HG03159 (cell line): ENCODE data around the gene FAM240A.
A peak's percentile ranks its signal among the peaks of the same experiment; 100 is the strongest.

ENCODE experiments used
- ATAC-seq: cut with Tn5 transposase; IDR thresholded peaks from one replicate; pipeline ENCODE4 v1.9.1; 2021; ENCODE audit warnings: mild to moderate bottlenecking, moderate library complexity; ENCODE audit not compliant: unreplicated experiment

Gene FAM240A

DNA sequence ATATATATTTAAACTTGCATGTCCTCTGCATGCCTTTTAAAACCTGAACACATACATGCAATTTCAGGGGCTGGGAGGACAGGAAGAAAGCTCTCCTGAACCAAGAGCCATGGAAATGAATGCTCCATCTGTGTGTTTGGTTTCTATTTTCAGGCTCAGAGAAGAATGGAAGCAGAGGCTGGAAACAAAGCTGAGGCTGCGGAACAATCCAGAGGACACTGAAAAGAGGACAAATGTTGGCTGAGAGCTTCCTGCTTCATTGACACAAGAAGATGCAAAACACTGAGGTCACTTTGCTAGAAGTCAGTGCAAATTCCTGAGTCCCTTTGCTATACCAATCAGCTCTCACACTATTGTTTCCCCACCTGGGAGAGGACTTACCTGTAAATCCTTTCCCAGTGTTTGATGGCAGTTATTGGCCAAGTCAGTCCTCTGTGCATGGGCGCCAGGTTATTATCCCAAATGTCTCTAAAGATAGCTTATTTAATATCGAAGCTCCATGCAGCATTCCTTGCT lies 12.7 kb downstream of the FAM240A start:
- ATAC-seq: no peak

DNA sequence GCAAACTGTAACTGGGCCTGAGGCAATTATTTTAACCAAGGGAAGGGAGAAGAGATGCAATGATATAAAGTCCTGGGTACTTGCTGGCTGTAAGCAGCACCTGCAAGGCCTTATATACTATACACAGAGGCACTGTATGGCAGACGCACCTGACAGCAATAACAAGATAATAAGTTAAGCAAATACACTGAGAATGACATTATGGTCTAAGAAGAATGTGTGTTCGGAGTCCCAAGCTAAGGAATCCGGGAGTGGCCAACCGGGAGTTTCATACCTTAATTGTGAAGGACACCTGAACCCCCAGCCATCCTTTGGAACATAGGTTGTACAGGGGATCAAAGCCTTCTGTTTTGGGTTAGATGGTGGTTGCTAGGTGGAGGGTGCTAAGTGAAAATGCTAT lies 13.7 kb downstream of the FAM240A start:
- ATAC-seq: no peak

DNA sequence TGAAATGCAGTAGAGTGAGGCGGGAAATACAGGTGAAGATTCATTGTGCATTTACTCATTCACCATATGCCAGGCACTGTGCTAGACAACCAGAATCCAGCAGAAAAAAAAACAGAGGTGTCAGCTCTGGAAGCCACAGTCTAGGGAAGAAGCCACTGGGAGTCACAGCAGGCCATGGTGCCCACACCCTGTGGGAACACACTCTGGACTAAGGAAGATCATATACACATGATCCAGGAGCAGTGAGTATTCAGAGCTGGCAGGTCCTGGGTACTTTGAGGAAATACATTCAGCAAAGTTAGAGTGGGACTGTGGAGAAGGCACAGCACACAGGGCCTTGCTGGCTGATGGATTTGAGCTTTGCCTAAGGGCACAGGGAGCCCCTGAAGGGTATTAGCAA lies 14.8 kb downstream of the FAM240A start:
- no peak for ATAC-seq

DNA sequence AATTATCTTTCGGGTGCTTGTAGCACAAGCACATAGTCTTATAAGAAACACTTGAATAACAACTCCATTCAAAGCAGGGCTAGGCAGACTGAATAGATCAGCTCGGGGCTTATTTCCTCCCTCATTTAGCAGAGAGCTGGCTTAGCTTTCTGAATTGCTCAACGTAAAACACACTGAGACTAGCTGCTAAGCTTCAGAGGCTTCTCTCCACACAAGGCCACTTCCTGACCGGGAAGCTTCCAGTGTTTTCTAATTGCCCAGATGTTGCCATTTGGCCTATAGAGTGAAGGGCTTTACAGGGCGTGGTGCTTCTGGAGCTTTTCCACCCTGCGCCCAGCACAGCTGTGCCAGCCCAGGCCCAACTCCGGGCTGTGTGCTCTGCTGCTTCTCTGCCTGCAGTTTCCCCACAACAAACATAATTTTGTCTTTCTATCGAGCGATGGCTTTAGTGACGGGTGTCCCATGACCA lies 16.6 kb downstream of the FAM240A start:
- ATAC-seq: no peak

DNA sequence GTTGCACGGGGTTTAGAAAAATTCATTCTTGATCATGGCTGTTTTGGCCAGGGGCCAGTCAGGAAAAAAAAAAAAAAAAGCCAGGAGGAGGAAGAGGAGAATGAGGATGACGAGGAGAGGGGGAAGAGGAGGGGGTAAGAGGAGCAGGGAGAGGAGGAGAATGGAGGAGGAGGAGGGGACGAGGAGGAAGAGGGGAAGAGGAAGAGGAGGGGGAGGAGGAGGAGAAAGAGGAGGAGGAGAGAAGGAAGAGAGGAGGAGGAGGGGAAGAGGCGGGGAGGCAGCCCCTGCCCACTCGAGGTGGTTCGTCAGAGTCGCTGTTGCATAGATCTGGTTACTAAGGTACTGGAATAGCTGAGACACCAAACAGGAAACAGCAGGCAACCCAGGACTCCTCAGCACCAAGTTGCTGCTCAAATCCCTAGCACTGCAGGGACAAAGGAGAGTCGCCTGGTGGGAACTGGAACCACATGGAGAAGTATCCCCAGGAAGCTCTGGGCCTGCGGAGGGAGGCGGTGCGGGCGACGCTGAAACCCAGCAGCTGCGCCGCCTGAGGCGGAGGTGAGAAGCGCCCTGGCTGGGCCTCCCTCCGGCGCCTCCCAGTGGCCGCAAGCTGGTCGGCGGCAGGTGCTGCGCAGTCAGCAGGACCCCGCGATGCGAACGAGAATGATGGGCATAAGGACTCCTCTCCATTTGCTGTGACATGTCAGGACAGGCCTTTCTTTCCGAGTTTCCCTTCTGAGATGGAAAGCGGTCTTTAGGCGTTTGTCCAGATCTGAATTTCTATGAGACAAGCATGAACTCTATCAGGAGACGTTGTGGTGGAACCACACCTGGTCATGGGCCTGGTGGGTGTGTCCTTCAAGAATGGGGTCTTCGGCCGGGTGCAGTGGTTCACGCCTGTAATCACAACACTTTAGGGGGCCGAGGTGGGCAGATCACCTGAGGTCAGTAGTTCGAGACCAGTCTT lies 17.5 kb downstream of the FAM240A start:
- ATAC-seq: peak; percentile 82

DNA sequence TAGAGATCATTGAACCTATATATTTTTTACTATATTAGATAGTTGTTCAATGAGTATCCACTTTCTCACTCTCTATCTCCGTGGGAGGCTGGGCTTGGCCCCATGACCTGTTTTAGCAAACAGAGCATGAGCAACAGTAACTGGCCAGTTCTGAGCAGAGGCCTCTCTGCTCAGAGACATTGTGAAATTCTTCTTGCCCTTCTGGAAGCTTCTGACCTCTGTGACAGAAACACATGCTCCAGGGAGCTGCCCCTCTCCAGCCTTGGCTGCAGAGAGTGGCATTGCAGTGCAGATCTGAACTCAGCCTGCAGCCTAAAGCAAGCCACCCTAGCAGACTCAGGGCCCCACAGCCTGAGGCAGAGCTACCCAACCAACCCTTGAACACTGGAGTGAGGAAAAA lies 20.5 kb downstream of the FAM240A start:
- no peak for ATAC-seq

DNA sequence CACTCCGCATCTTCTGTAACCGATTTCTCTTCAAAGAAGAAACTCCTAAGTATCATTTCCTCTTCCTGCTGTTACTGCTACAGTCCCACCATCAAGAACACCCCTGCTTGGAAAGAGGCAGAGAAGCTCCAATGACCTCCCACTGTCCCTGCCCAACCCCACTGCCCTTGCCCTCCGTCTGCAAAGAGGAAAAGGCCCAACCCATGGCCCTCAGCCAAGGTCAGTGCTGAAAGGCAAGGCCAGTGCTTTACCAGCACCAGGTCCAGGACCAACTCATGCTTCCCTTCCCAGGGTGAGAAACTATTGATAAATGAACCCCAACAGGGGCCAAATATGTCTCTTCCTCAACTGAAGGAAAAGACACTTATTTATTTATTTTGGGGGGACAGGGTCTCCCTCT lies 22.5 kb downstream of the FAM240A start:
- no peak for ATAC-seq

DNA sequence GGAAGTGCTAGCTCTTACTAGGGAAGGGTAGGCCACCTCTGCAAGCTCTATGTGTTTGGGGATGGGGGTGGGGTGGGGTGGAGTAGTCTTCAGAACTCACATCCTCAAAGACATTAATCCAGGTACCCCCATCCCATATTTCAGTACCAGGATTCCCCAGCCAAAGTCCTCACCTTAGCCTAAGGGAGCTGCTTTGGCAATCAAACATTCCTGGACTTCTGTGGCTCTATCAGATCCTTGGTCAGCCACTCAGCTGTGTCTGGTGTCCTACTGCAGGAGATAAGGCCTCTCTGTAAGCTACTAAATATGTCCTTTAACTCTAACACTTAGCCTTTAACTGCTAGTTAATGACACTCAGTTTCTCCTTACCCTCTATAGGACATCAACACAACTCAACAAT lies 26.9 kb downstream of the FAM240A start:
- ATAC-seq: no peak

DNA sequence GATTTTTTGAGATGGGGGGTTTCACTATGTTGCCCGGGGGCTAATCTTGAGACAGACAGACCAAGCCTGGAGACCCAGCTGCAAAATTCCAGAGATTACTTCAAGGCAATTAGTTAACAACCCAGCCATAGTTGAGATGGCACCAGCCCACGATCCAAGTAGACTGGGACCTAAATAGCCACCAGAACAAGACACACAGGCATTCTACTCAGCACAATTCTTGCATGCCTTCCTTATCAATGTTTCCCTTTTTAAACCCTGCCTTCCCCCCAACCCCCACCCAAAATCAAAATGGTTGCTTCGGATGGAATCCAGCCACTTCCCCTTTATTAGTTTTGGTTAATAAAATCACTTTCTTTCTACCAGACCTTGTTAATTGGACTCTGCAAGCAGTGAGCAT lies 28.6 kb downstream of the FAM240A start:
- no peak for ATAC-seq

DNA sequence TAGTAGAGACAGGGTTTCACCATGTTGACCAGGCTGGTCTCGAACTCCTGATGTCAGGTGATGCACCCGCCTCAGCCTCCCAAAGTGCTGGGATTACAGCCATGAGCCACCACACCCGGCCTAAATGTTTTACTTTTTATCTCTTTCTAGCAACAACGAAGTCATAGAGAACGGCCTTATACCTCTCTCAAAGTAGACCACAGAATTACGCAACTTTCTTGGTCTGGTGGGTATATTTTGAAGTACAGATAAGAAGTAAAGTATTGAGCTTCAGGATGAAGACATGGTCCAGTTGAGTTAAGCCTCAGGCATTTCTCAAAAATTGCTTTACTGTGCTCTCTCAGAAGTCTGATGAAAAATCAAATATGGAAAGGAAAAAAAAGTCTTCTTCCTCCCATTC lies 30.6 kb downstream of the FAM240A start:
- no peak for ATAC-seq

DNA sequence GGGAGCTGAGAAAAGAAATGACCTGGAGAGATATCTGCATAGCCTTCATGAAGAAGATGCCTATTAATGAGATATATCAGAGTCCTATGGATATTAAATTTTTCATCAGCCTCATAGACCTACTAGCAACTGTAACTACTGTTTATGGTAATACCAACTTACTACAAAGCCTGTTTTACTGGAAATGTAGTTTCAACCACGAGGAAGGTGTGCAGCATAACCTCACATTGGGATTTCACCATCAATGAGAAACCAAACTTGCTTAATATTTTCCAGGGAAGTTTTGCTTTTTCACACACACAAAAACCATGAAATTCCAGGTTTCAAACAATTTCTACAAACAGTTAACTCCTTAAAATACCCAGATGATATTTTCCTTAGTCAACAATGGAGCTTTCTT lies 31.4 kb downstream of the FAM240A start:
- no peak for ATAC-seq

DNA sequence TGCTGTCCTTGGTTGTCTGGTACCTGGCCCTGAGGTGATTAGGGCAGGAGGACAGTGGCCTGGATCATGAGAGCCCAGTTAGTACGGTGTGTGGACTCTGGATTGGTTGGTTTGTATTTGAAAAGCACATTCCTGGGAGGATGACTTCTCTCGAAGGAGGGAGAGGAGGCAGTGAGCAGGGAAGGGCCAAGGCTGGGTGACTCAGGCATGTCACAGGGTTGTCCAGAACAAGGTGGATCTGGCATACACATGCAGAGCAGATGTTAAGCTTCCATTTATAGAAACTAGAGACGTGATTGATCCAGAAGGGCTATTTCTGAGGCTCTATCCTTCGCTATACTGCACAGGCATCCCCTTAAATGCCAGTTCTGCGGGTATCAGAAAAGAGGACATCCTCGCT lies 34.4 kb downstream of the FAM240A start:
- ATAC-seq: no peak

DNA sequence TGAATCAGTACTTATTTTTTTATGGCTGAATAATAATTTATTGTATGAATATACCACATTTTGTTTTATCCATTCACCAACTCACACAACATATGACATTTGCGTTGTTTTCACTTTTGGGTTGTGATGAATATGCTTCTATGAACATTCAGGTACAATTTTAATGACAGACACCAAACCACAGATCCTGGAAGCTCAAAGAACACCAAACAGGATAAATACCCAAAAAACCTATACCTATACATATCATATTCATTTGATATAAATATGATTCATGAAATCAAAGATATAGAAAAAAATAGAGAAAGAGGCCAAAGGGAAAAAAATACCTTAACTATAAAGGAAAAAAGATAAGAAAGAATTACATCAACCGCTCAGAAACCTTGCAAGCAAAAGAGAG lies 35.8 kb downstream of the FAM240A start:
- ATAC-seq: no peak

DNA sequence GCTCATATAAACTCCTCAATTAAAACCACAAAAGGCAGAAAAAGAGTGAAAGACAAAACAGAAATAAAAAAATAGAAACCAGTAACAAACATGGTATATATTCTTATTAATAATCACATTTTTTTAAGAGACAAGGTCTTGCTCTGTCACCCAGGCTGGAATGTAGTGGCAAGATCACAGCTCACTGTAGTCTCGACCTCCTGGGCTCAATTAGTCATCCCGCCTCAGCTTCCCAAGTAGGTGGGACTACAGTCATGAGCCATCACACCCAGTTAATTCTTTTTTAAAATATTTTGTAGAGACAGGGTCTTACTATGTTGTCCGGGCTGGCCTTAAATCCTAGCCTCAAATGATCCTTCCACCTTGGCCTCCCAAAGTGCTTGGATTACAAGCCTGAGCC lies 37.1 kb downstream of the FAM240A start:
- no peak for ATAC-seq

DNA sequence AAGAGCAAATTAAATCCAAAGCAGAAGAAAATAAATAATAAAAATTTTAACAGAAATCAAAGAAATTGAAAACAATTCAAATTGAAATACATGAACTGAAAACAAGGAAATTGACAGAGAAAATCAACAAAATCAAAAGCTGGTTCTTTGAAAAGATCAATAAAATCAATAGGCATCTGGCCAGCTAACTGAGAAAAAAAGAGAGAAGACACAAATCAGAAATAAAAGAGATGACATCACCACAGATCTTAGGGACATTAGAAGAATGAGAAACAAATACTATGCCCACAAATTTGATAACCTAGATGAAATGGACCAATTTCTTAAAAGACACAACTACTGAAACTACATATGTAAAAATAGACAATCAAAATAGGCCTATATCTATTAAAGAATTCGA lies 38.8 kb downstream of the FAM240A start:
- ATAC-seq: no peak

DNA sequence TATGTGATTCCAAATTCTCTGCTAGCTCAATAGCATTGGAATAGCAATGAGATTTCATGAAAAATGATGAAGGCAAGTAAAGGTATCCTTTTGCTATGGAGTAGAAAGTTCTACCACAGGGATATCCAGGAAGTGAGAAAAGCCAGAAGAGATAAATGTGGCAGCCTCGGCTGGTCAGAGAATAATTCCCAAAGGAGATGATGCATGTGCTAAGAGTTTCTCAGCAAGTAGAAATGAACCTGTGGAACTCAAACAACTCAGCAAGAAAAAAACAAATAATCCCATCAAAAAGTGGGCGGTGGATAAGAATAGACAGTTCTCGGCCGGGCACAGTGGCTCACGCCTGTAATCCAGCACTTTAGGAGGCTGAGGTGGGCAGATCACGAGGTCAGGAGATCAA lies 42.9 kb downstream of the FAM240A start:
- no peak for ATAC-seq

DNA sequence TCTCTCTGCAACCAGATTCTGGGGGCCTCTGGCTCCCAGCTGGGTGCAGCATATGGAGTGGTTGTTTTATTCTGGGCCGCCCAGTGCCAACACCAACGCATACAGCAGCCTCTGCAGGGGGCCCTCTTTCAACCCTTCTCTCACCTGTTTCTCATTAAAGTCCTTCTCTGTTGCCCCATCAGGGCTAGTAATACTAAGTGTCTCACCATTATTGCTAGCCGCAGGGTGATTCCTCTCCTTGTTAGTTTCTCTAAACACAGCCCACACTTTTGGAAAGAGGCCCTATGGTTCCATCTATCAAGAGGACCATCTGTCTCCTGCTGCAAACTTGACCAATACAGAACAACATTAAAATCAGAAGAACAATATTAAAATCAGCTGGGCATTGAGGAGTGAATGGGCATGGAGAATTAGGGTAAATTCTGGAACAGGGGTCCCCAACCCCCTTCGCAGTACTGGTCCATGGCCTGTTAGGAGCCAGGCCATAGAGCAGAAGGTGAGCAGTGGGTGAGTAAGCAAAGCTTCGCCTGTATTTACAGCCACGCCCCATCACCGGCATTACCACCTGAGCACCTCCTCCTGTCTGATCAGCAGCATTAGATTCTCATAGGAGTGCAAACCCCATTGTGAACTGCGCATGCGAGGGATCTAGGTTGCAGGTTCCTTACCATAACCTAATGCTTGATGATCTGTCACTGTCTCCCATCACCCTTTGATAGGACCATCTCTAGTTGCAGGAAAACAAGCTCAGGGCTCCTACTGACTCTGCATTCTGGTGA lies 44.6 kb downstream of the FAM240A start:
- ATAC-seq: no peak

DNA sequence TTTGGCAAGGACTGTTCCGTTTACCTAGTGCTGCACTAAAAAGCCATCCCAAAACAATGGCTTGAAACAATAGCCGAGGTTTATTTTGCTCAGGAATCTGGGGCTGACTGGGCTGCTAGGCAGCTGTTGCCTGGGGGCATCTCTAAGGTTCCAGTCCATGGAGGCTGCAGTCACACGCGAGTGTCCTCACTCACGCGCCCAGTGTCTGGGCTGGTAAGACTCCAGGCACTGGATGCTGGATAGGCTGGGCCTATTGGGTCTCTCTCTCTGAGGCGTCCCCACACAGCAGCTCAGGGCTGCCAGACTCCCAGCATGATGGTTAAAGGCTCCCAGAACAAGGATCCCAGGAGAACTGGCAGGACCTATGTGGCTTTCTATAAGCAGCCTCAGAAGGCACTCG lies 47.0 kb downstream of the FAM240A start:
- ATAC-seq: no peak

DNA sequence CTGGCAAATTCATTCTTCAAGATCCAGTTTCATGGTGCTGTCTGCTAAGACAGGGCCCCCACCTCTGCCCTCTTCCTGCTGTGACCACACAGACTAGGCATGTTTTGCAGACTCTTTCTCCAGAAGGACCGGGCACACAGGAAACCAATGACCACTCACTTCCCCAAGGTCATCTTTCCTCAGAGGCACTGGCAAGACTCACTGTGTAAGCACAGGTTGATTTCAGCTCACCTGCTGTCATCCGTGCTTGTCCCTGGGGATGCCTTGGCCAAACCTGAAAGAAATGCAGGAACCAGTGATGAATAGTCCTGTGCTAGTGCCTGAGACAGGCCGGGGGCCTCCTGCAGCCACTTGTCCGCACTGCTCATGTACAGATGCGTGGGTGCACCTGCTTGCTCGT lies 47.7 kb downstream of the FAM240A start:
- no peak for ATAC-seq

DNA sequence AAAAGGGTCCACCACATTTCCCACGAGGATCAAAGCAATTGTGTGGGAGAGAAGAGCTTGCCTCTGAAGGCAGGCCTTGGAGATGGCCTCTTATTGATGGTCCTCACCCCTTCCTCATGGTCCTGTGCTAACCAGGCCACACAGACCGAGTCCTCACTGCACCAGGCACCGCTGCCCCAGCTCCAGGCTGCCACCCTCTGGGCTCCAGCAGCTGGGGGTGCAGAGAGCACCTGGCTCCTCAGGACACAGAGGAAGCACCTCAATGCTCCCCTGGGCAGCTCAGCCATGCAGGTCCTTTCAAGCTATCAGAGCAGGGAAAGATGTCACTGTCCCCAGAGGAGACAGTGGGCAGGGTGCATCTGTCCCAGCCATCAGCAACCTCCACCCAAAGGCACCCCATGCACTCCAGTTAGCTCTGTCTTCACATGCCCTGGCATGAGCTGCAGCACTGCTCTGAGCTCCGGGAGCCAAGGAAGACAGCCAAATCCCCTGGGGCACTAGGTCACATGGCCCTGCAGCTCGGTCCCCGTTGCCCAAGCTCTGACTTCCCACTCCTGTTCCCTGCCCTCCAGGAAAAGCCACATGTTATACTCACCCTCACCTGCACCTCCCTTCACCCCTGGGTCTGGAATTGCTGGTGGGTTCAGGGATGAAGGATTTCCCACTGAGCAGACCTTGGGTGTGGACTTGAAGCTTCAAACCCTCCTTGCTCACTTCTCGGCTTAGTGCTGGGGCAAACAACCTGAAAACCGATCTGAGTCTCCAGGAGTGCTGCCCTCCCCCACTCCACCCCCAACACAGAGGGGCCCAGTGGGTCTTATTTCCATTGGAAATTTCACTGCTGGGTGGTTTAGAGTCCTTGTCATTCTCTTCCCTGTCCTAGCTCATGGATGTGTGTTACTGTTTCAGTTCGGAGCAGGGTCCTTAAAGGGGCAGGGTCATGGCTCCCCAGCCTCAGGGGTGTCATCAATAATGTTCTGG lies 48.5 kb downstream of the FAM240A start:
- no peak for ATAC-seq
